ENCODE results near the gene CHN1. TPM values are rescaled to one million over a fixed set of nuclear protein-coding genes. Genes with fewer than 3 reads are reported as not detected.

CHN1 gene
- total and polyA plus RNA-seq, 2 experiments from 2014 or later: 64.3 to 70.8 TPM

GRCh38 chr2:174756743-174757142, 248.4 kb downstream of the CHN1 start:
- no peaks in the 10 kb centered on the region for H3K4me1 ChIP-seq (ENCODE audit: low read depth)
- no peak for TF ChIP-seq CTCF (IDR thresholded peaks at IDR 0.05; ENCODE audit: low read depth, low read length)
- no peak for DNase-seq (ENCODE audit: low read depth in 1 of 2, low spot score in 1 of 2)
- no peak overlapping the region for H3K27ac ChIP-seq
- no peaks in the 10 kb centered on the region for H3K9me3 ChIP-seq (ENCODE audit: low read depth)
- no peak overlapping the region for H3K4me3 ChIP-seq
- no peaks in the 10 kb centered on the region for H3K27me3 ChIP-seq
- no peaks in the 10 kb centered on the region for H3K36me3 ChIP-seq

GRCh38 chr2:174753038-174753633, 252.0 kb downstream of the CHN1 start:
- Histone ChIP-seq H3K4me3 (no peak overlapping the region), H3K27ac (no peak overlapping the region), H3K36me3 (no peaks in the 10 kb centered on the region), H3K27me3 (no peaks in the 10 kb centered on the region), H3K9me3 (ENCODE audit: low read depth) (no peaks in the 10 kb centered on the region), H3K4me1 (ENCODE audit: low read depth) (no peaks in the 10 kb centered on the region)
- DNase-seq (ENCODE audit: low read depth in 1 of 2, low spot score in 1 of 2): no peak
- no peak for TF ChIP-seq CTCF (IDR thresholded peaks at IDR 0.05; ENCODE audit: low read depth, low read length)

- Histone ChIP-seq H3K27ac (no peak overlapping the region), H3K36me3 (no peaks in the 10 kb centered on the region), H3K27me3 (no peaks in the 10 kb centered on the region), H3K4me3 (no peak overlapping the region), H3K9me3 (ENCODE audit: low read depth) (no peaks in the 10 kb centered on the region), H3K4me1 (ENCODE audit: low read depth) (no peaks in the 10 kb centered on the region)
- no peak for DNase-seq (ENCODE audit: low read depth in 1 of 2, low spot score in 1 of 2)
- TF ChIP-seq CTCF (IDR thresholded peaks at IDR 0.05; ENCODE audit: low read depth, low read length): no peak
Measured at GRCh38 chr2:174752403-174753037, 252.7 kb downstream of the CHN1 start.

- Histone ChIP-seq H3K9me3 (ENCODE audit: low read depth) (no peaks in the 10 kb centered on the region), H3K4me3 (no peak overlapping the region), H3K27me3 (no peaks in the 10 kb centered on the region), H3K4me1 (ENCODE audit: low read depth) (no peaks in the 10 kb centered on the region), H3K36me3 (no peaks in the 10 kb centered on the region), H3K27ac (no peak overlapping the region)
- no peak for TF ChIP-seq CTCF (IDR thresholded peaks at IDR 0.05; ENCODE audit: low read depth, low read length)
- no peak for DNase-seq (ENCODE audit: low read depth in 1 of 2, low spot score in 1 of 2)
Measured at GRCh38 chr2:174750923-174751441, 254.2 kb downstream of the CHN1 start.

GRCh38 chr2:174749793-174750192, 255.4 kb downstream of the CHN1 start:
- Histone ChIP-seq H3K9me3 (ENCODE audit: low read depth) (no peaks in the 10 kb centered on the region), H3K27me3 (no peaks in the 10 kb centered on the region), H3K4me3 (no peak overlapping the region), H3K27ac (no peak overlapping the region), H3K36me3 (no peaks in the 10 kb centered on the region), H3K4me1 (ENCODE audit: low read depth) (no peaks in the 10 kb centered on the region)
- TF ChIP-seq CTCF (IDR thresholded peaks at IDR 0.05; ENCODE audit: low read depth, low read length): no peak
- no peak for DNase-seq (ENCODE audit: low read depth in 1 of 2, low spot score in 1 of 2)

Measured in cardiac muscle cell (in vitro differentiated cells and primary cell).